K562 (cell line): ENCODE results near the gene CNTN5.

Experiments
- DMBX1 ChIP-seq: fragments of 250-450 bp; sonication (Bioruptor Pico); IDR thresholded peaks from 2 replicates; pipeline ENCODE4 v1.8.0; 2022; ENCODE audit warnings: inconsistent platforms, mild to moderate bottlenecking, moderate library complexity, borderline replicate concordance
- MAFK ChIP-seq: IDR thresholded peaks from 2 replicates; pipeline ENCODE4 v1.6.1; 2011; ENCODE audit warnings: low read length, improper control_type of control experiment
- NEUROD1 ChIP-seq: fragments of 150-350 bp; IDR thresholded peaks from 2 replicates; pipeline ENCODE4 v1.6.1; 2014; ENCODE audit warnings: borderline replicate concordance, low read length, low read depth; ENCODE audit not compliant: partially characterized antibody
- SNIP1 ChIP-seq: fragments of 450-650 bp; IDR thresholded peaks from 2 replicates; pipeline ENCODE4 v1.7.1; 2017; ENCODE audit warnings: low read depth, mild to moderate bottlenecking
- U2AF2 ChIP-seq: fragments of 200-400 bp; formaldehyde crosslinking; optimal IDR thresholded peaks from 2 replicates; pipeline ENCODE3; 2017; ENCODE audit warnings: low read depth, mild to moderate bottlenecking, low read length
- ZC3H11A ChIP-seq: IDR thresholded peaks from 2 replicates; pipeline ENCODE4 v1.6.1; 2012; ENCODE audit warnings: low read depth, low read length, improper control_type of control experiment
- TF ChIP-seq, protein P1 (sequence below), 2 experiments: fragments of 450-650 bp; formaldehyde crosslinking in 1 of 2; IDR thresholded peaks; 2 replicates each; pipeline versions ENCODE4 v1.4.0 to v1.6.1; 2014 to 2020; ENCODE audit warnings: mild to moderate bottlenecking in 2 of 2, borderline replicate concordance in 1 of 2, low read depth in 1 of 2
- TF ChIP-seq, protein P2 (sequence below): fragments of 200-800 bp; sonication (Bioruptor generic); IDR thresholded peaks from 2 replicates; pipeline ENCODE4 v1.6.1; 2017; ENCODE audit warnings: missing genetic modification characterization, missing compliant biosample characterization

DNA sequence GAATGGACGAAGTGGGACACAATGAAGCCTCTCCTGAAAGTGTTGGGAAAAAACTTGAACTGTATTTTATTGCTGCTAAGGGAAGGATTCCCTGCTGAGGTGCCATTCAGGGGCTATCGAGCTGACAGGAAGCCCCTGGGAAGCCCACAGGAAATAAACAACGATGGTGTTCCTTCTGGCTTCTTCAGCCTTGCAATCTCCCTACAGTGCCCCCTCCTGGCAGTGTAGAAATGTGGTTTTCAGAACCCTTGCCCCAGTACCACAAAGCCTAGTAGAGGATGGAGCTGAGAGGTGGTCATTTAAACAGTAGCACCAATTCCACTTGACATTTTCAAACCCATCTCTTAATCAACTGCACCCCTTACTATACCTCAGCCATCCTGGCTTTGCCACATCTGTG, 989.6 kb downstream of the CNTN5 start:
- TF ChIP-seq, protein P1, sequence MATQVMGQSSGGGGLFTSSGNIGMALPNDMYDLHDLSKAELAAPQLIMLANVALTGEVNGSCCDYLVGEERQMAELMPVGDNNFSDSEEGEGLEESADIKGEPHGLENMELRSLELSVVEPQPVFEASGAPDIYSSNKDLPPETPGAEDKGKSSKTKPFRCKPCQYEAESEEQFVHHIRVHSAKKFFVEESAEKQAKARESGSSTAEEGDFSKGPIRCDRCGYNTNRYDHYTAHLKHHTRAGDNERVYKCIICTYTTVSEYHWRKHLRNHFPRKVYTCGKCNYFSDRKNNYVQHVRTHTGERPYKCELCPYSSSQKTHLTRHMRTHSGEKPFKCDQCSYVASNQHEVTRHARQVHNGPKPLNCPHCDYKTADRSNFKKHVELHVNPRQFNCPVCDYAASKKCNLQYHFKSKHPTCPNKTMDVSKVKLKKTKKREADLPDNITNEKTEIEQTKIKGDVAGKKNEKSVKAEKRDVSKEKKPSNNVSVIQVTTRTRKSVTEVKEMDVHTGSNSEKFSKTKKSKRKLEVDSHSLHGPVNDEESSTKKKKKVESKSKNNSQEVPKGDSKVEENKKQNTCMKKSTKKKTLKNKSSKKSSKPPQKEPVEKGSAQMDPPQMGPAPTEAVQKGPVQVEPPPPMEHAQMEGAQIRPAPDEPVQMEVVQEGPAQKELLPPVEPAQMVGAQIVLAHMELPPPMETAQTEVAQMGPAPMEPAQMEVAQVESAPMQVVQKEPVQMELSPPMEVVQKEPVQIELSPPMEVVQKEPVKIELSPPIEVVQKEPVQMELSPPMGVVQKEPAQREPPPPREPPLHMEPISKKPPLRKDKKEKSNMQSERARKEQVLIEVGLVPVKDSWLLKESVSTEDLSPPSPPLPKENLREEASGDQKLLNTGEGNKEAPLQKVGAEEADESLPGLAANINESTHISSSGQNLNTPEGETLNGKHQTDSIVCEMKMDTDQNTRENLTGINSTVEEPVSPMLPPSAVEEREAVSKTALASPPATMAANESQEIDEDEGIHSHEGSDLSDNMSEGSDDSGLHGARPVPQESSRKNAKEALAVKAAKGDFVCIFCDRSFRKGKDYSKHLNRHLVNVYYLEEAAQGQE (IDR thresholded peaks at IDR 0.05; ENCODE audit: borderline replicate concordance): no peak
- TF ChIP-seq, protein P1 (CRISPR knock-in tag; IDR thresholded peaks at IDR 0.05; ENCODE audit: low read depth): no peak
- TF ChIP-seq U2AF2 (no peak), SNIP1 (no peak), DMBX1 (no peak), NEUROD1 (no peak), MAFK (no peak), ZC3H11A (no peak)
- TF ChIP-seq, protein P2, sequence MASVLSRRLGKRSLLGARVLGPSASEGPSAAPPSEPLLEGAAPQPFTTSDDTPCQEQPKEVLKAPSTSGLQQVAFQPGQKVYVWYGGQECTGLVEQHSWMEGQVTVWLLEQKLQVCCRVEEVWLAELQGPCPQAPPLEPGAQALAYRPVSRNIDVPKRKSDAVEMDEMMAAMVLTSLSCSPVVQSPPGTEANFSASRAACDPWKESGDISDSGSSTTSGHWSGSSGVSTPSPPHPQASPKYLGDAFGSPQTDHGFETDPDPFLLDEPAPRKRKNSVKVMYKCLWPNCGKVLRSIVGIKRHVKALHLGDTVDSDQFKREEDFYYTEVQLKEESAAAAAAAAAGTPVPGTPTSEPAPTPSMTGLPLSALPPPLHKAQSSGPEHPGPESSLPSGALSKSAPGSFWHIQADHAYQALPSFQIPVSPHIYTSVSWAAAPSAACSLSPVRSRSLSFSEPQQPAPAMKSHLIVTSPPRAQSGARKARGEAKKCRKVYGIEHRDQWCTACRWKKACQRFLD (CRISPR knock-in tag): no peak
